ENCODE measurements around the gene IL17RB.

DNA sequence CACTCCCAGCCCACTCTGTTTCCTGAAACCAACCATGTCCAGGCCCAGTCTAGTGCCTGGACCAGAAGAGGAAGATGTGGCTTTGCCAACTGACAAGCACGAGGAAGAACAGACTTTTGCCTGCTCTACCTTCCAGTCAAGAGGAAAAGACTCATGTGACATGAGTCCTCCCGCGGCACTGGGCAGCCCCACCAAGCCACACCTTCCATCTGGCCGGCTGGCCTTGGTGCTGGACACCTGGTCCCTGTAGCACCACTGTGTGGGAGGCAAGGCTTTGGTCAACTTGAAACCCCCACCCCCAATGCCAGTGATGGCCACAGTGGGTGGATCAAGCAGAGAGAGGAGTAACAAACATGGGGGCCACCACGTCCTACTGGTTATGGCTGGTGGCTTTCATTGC, 12.7 kb upstream of the IL17RB start:
- TF ChIP-seq CTCF (IDR thresholded peaks at IDR 0.05) (no peak), POLR2A (IDR thresholded peaks at IDR 0.05) (no peak), EP300 (IDR thresholded peaks at IDR 0.05) (no peak)

Measured in ovary (tissue), 3 donors.